GM12801 (cell line): ENCODE data around the gene C6orf89.

Experiments used
- CTCF ChIP-seq: IDR thresholded peaks from one replicate; pipeline ENCODE4 v1.5.1; 2011; ENCODE audit warnings: control low read depth; ENCODE audit not compliant: insufficient read length; ENCODE audit errors: extremely low read depth

C6orf89 gene

GRCh38 chr6:36967757-36968156 lies 82.0 kb downstream of the C6orf89 start:
- no peak for TF ChIP-seq CTCF

- no peak for TF ChIP-seq CTCF
These were observed 82.7 kb downstream of the C6orf89 start for GRCh38 chr6:36968266-36968977.

GRCh38 chr6:36969240-36969691 lies 83.5 kb downstream of the C6orf89 start:
- no peak for TF ChIP-seq CTCF

- no peak for TF ChIP-seq CTCF
These were observed 84.5 kb downstream of the C6orf89 start for GRCh38 chr6:36969988-36970891.

GRCh38 chr6:36970892-36971842 lies 85.4 kb downstream of the C6orf89 start:
- TF ChIP-seq CTCF, result no peak

- no peak for TF ChIP-seq CTCF
These were observed 86.3 kb downstream of the C6orf89 start for GRCh38 chr6:36971921-36972673.
